Neural progenitor cell (in vitro differentiated cells): ENCODE data around the gene MARVELD2. TPM values are rescaled to one million over a fixed set of nuclear protein-coding genes. Genes with fewer than 3 reads are reported as not detected.
"Not testable (repeated sequence)": the region's sequence is repeated elsewhere in the genome, so short reads cannot be mapped to it uniquely, and the experiment has no call there.

Source experiments
- DNase-seq: peaks from one replicate; pipeline ENCODE4 v3.0.0-alpha.2; 2016; ENCODE audit warnings: low spot score
- H2AFZ ChIP-seq: fragments of 200-600 bp; sonication (generic); replicated peaks from 2 replicates; pipeline ENCODE4 v1.6.1; 2016; ENCODE audit warnings: antibody characterized with exemption
- H3F3A ChIP-seq: fragments of 200-600 bp; sonication (generic); 2 replicates; pipeline ENCODE4 v1.6.1; 2016; ENCODE audit warnings: antibody characterized with exemption, low read depth
- H3K27ac ChIP-seq: fragments of 200-600 bp; sonication (generic); 2 replicates; pipeline ENCODE4 v1.5.1; 2016; ENCODE audit warnings: mild to moderate bottlenecking
- H3K27me3 ChIP-seq: fragments of 200-600 bp; sonication (generic); 2 replicates; pipeline ENCODE4 v1.6.1; 2016; ENCODE audit warnings: mild to moderate bottlenecking, moderate library complexity
- H3K36me3 ChIP-seq: fragments of 200-600 bp; sonication (generic); 2 replicates; pipeline ENCODE4 v1.5.1; 2016
- H3K4me1 ChIP-seq: fragments of 200-600 bp; sonication (generic); 2 replicates; pipeline ENCODE4 v1.6.1; 2016; ENCODE audit warnings: mixed run types
- H3K4me2 ChIP-seq: fragments of 200-600 bp; sonication (generic); 2 replicates; pipeline ENCODE4 v1.6.1; 2016
- H3K4me3 ChIP-seq: fragments of 200-600 bp; sonication (generic); 2 replicates; pipeline ENCODE4 v1.5.1; 2016
- H3K79me2 ChIP-seq: fragments of 200-600 bp; sonication (generic); 2 replicates; pipeline ENCODE4 v1.6.1; 2016; ENCODE audit warnings: low read depth
- H3K9ac ChIP-seq: fragments of 200-600 bp; sonication (generic); 2 replicates; pipeline ENCODE4 v1.6.1; 2016
- H3K9me3 ChIP-seq: fragments of 200-600 bp; sonication (generic); 2 replicates; pipeline ENCODE4 v1.5.1; 2016; ENCODE audit warnings: low read depth
- H4K20me1 ChIP-seq: fragments of 200-600 bp; sonication (generic); 2 replicates; pipeline ENCODE4 v1.6.1; 2016; ENCODE audit warnings: low read depth
- H3K27ac Mint-ChIP-seq: 3 replicates; pipeline ENCODE4 v1.8.0; 2021; ENCODE audit warnings: mixed read lengths
- H3K27me3 Mint-ChIP-seq: 2 replicates; pipeline ENCODE4 v1.8.0; 2022; ENCODE audit warnings: low read depth, mild to moderate bottlenecking, inconsistent platforms, moderate library complexity, mixed read lengths; ENCODE audit not compliant: insufficient read depth
- H3K36me3 Mint-ChIP-seq: 3 replicates; pipeline ENCODE4 v1.8.0; 2021; ENCODE audit warnings: mixed read lengths
- H3K4me1 Mint-ChIP-seq: 3 replicates; pipeline ENCODE4 v1.8.0; 2021; ENCODE audit warnings: mixed read lengths
- H3K4me3 Mint-ChIP-seq: 3 replicates; pipeline ENCODE4 v1.8.0; 2021; ENCODE audit warnings: mild to moderate bottlenecking, moderate library complexity, mixed read lengths
- H3K9me3 Mint-ChIP-seq: 3 replicates; pipeline ENCODE4 v1.8.0; 2020; ENCODE audit warnings: mixed read lengths
- EZH2 ChIP-seq: fragments of 200-600 bp; sonication (generic); IDR thresholded peaks from 2 replicates; pipeline ENCODE4 v1.6.1; 2017; ENCODE audit warnings: antibody characterized with exemption, mild to moderate bottlenecking, moderate library complexity
- EZH2phosphoT487 ChIP-seq: fragments of 200-600 bp; sonication (generic); IDR thresholded peaks from 2 replicates; pipeline ENCODE4 v1.6.1; 2017; ENCODE audit warnings: antibody characterized with exemption
- total RNA-seq: library from RNA; depleted of rRNA; stranded (reverse); fragments of >200 nt; gene quantifications from 2 replicates; pipeline ENCODE4 v1.2.3, GENCODE V29; 2015; ENCODE audit warnings: low replicate concordance
- TF ChIP-seq, protein P1 (sequence below): fragments of 200-600 bp; sonication (generic); IDR thresholded peaks from 2 replicates; pipeline ENCODE4 v1.5.1; 2017; ENCODE audit warnings: antibody characterized with exemption, mild to moderate bottlenecking

The MARVELD2 gene
- total RNA-seq, 1 donor from 2014 or later = 13.7 TPM

DNA sequence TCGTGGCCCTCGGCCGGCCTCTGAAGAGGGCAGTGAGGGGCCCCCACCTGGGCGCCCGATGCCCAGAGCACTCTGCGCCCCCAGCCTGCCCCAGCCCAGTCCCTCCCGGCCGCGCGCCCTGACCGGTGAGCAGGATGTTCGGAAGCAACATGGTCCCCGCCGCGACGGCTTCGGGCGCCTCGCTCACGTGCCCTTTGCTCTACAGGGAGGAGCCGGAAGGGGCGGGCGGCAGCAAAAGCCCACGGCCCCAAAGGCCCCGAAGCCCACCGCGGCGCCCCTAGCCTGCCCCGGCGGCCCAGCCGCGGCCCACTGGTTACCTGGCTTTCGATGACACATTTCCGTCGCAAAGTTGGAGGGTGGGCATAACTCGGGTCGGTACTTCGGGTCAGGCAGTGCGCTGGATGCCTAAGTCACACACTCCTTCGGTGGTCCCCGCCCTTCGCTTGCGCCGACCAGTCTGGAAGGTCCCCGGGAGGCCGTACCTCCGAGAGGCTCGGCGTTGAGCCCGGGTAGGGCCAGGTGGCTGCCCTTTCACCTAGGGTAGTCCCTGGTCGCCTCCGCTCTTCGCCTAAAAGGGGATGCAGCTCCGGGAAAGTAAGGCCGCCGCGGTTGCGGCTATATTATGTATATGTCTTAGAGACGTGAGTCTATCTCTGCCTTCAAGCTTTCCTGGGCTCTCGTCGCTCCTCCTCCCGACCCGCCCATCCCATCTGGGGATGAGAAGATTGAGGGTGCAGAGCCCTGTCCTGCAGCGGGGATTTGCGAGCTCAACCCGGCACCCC, 45.4 kb upstream of the MARVELD2 start, which contains the start of the genes AK6, RAD17 and TAF9:
TSS of gene AK6 (minus strand) at position 181 of the 782 bp plus-strand sequence. CDS start at position 151, 30 bp downstream.
TSS of gene RAD17 (plus strand) at position 479 of the 782 bp plus-strand sequence. CDS start 2,391 bp downstream, outside the sequence.
TSS of gene TAF9 (minus strand) at position 181 of the 782 bp plus-strand sequence. CDS start 3,783 bp downstream, outside the sequence.
- peak within 1 kb of the TSS; percentile 100 for H3K4me3 Mint-ChIP-seq
- TF ChIP-seq, protein P1, sequence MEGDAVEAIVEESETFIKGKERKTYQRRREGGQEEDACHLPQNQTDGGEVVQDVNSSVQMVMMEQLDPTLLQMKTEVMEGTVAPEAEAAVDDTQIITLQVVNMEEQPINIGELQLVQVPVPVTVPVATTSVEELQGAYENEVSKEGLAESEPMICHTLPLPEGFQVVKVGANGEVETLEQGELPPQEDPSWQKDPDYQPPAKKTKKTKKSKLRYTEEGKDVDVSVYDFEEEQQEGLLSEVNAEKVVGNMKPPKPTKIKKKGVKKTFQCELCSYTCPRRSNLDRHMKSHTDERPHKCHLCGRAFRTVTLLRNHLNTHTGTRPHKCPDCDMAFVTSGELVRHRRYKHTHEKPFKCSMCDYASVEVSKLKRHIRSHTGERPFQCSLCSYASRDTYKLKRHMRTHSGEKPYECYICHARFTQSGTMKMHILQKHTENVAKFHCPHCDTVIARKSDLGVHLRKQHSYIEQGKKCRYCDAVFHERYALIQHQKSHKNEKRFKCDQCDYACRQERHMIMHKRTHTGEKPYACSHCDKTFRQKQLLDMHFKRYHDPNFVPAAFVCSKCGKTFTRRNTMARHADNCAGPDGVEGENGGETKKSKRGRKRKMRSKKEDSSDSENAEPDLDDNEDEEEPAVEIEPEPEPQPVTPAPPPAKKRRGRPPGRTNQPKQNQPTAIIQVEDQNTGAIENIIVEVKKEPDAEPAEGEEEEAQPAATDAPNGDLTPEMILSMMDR = no peak
- TF ChIP-seq EZH2phosphoT487 = no peak
- no peak for TF ChIP-seq EZH2
- H3K27ac Mint-ChIP-seq = peak within 1 kb of the TSS; percentile 100
- peaks cover 74% of the 10 kb centered on the region for H3K79me2 ChIP-seq
- H3K9me3 ChIP-seq = no peaks in the 10 kb centered on the region
- H3K4me3 ChIP-seq = peak within 1 kb of the TSS; percentile 80
- H3K27me3 Mint-ChIP-seq = no peaks in the 10 kb centered on the region
- peak within 1 kb of the TSS; percentile 99 for H3K27ac ChIP-seq
- H3K27me3 ChIP-seq = no peaks in the 10 kb centered on the region
- H4K20me1 ChIP-seq = no peaks in the 10 kb centered on the region
- peaks cover 24% of the 10 kb centered on the region for H3K4me1 Mint-ChIP-seq
- H3K4me1 ChIP-seq = peaks cover 15% of the 10 kb centered on the region
- peak; percentile 95 for DNase-seq
- peaks cover 18% of the 10 kb centered on the region for H3K36me3 Mint-ChIP-seq
- H3F3A ChIP-seq = peaks cover 17% of the 10 kb centered on the region
- H3K36me3 ChIP-seq = peaks cover 8% of the 10 kb centered on the region
- peak within 1 kb of the TSS; percentile 86 for H2AFZ ChIP-seq
- peak within 1 kb of the TSS; percentile 88 for H3K9ac ChIP-seq
- peak within 1 kb of the TSS; percentile 97 for H3K4me2 ChIP-seq
- H3K9me3 Mint-ChIP-seq = no peaks in the 10 kb centered on the region

- Histone ChIP-seq H3K79me2 (peaks cover 66% of the 10 kb centered on the region), H3K9ac (peak overlapping the region; percentile 88), H3K4me2 (peak overlapping the region; percentile 97), H3K4me3 (peak overlapping the region; percentile 80), H2AFZ (peak overlapping the region; percentile 86), H3K4me1 (peaks cover 15% of the 10 kb centered on the region), H3F3A (peaks cover 22% of the 10 kb centered on the region), H3K27ac (peak overlapping the region; percentile 99)
- H3K9me3 Mint-ChIP-seq, H3K36me3 ChIP-seq, H3K27me3 ChIP-seq, H4K20me1 ChIP-seq, H3K27me3 Mint-ChIP-seq, H3K9me3 ChIP-seq: not testable (repeated sequence)
- peaks cover 16% of the 10 kb centered on the region for H3K36me3 Mint-ChIP-seq
- peak overlapping the region; percentile 99 for H3K27ac Mint-ChIP-seq
- peak; percentile 3 for DNase-seq
- H3K4me1 Mint-ChIP-seq = peaks cover 24% of the 10 kb centered on the region
- H3K4me3 Mint-ChIP-seq = peak overlapping the region; percentile 96
Measured at GRCh38 chr5:69370335-69370734, 44.6 kb upstream of the MARVELD2 start.

GRCh38 chr5:69372394-69372793, 42.5 kb upstream of the MARVELD2 start:
- H3K9ac ChIP-seq = no peak overlapping the region
- no peak overlapping the region for H3K27ac ChIP-seq
- Mint-ChIP-seq H3K36me3 (peaks cover 11% of the 10 kb centered on the region), H3K4me1 (peaks cover 24% of the 10 kb centered on the region), H3K27me3 (no peaks in the 10 kb centered on the region), H3K9me3 (no peaks in the 10 kb centered on the region), H3K27ac (no peak overlapping the region), H3K4me3 (peak overlapping the region; percentile 3)
- peaks cover 46% of the 10 kb centered on the region for H3K79me2 ChIP-seq
- H3F3A ChIP-seq = peaks cover 38% of the 10 kb centered on the region
- H2AFZ ChIP-seq = no peak overlapping the region
- DNase-seq = no peak
- peaks cover 15% of the 10 kb centered on the region for H3K4me1 ChIP-seq
- H3K36me3 ChIP-seq = peaks cover 5% of the 10 kb centered on the region
- H3K4me3 ChIP-seq = no peak overlapping the region
- no peak overlapping the region for H3K4me2 ChIP-seq
- no peaks in the 10 kb centered on the region for H4K20me1 ChIP-seq
- TF ChIP-seq, protein P1 = no peak
- TF ChIP-seq EZH2 = no peak
- no peak for TF ChIP-seq EZH2phosphoT487
- no peaks in the 10 kb centered on the region for H3K27me3 ChIP-seq
- H3K9me3 ChIP-seq = no peaks in the 10 kb centered on the region
